Tibial nerve (tissue), 4 donors: ENCODE data around the gene NUFIP2.

Source experiments
- CTCF ChIP-seq, 5 experiments: fragments of 200-600 bp in 3 of 5; fragments of 450-650 bp in 2 of 5; sonication (generic) in 3 of 5; IDR thresholded peaks; one replicate each; pipeline ENCODE4 v1.5.1; 2016 to 2019; ENCODE audit warnings: antibody characterized with exemption in 5 of 5, mild to moderate bottlenecking in 3 of 5, moderate library complexity in 2 of 5
- EP300 ChIP-seq, 2 donors: sonication (generic); formaldehyde crosslinking; IDR thresholded peaks; one replicate each; pipeline ENCODE4 v1.6.1; 2017; ENCODE audit warnings: antibody characterized with exemption in 2 of 2, mild to moderate bottlenecking in 1 of 2
- POLR2A ChIP-seq, 2 donors: fragments of 450-650 bp; IDR thresholded peaks; one replicate each; pipeline ENCODE4 v1.6.1; 2017; ENCODE audit warnings: antibody characterized with exemption in 2 of 2, mild to moderate bottlenecking in 2 of 2, moderate library complexity in 2 of 2

DNA sequence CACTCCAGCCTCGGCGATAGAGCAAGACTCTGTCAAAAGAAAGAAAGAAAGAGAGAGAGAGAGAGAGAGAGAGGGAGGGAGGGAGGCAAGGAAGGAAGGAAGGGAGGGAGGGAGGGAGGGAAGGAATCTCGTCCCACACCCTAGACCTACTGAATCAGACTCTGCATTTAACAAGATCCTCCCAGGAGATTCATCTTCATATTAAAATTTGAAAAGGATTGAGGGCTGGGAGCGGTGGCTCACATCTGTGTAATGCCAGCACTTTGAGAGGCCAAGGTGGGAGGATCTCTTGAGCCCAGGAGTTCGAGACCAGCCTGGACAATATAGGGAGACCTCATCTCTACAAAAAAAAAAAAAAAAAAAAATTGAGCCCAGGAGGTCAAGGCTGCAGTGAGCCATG, 33.5 kb upstream of the NUFIP2 start:
- TF ChIP-seq CTCF (IDR thresholded peaks at IDR 0.05), result no peak
- no peak for TF ChIP-seq EP300 (IDR thresholded peaks at IDR 0.05)
- no peak for TF ChIP-seq POLR2A (IDR thresholded peaks at IDR 0.05)
